HEK293 (cell line): ENCODE results near the gene NUMBL.

ENCODE experiments used
- CTCF ChIA-PET: fragments of 350-600 bp; formaldehyde crosslinking; extraction: SDS; loops from one replicate; lab custom pipeline; 2021; ENCODE audit warnings: antibody characterized with exemption; lab: Yijun Ruan, JAX
- POLR2A ChIA-PET: fragments of 300-600 bp; formaldehyde crosslinking; extraction: SDS; loops from one replicate; lab custom pipeline; 2020; ENCODE audit warnings: antibody characterized with exemption, inconsistent platforms; lab: Yijun Ruan, JAX
- H3K27ac ChIP-seq: fragments of 200-500 bp; sonication (Bioruptor generic); 2 replicates; pipeline ENCODE4 v1.5.1; 2014; ENCODE audit warnings: low read depth, low read length, control low read depth, inconsistent platforms; ENCODE audit errors: extremely low read depth
- H3K36me3 ChIP-seq, 2 experiments: fragments of 200-500 bp in 1 of 2; sonication (Bioruptor generic) in 1 of 2; 1 replicate in 1 of 2; 2 replicates in 1 of 2; pipeline ENCODE4 v1.5.1; 2014 to 2017; ENCODE audit warnings: inconsistent platforms in 2 of 2, low read length in 2 of 2; ENCODE audit not compliant: control insufficient read depth in 2 of 2, insufficient read depth in 1 of 2
- H3K4me1 ChIP-seq: fragments of 200-500 bp; sonication (Bioruptor generic); 2 replicates; pipeline ENCODE4 v1.5.1; 2014; ENCODE audit warnings: mild to moderate bottlenecking, low read length, inconsistent platforms; ENCODE audit not compliant: control insufficient read depth, insufficient read depth
- H3K4me3 ChIP-seq: 2 replicates; pipeline ENCODE4 v1.5.1; 2011; ENCODE audit warnings: low read depth, mild to moderate bottlenecking, control low read depth, low read length, moderate library complexity
- H3K9me3 ChIP-seq: fragments of 200-500 bp; sonication (Bioruptor generic); 2 replicates; pipeline ENCODE4 v1.5.1; 2014; ENCODE audit warnings: low read depth, low read length, inconsistent platforms; ENCODE audit not compliant: control insufficient read depth, insufficient read depth
- BCL6B ChIP-seq: fragments of 450-650 bp; formaldehyde crosslinking; IDR thresholded peaks from 2 replicates; pipeline ENCODE4 v1.5.1; 2017; ENCODE audit warnings: missing biosample characterization, missing genetic modification characterization
- EGR2 ChIP-seq: fragments of 450-650 bp; formaldehyde crosslinking; IDR thresholded peaks from 2 replicates; pipeline ENCODE4 v1.5.1; 2016; ENCODE audit warnings: low read depth, missing biosample characterization, missing genetic modification characterization
- HIC1 ChIP-seq: fragments of 450-650 bp; formaldehyde crosslinking; IDR thresholded peaks from 2 replicates; pipeline ENCODE4 v1.5.1; 2016; ENCODE audit warnings: missing biosample characterization, missing genetic modification characterization
- ZBTB7A ChIP-seq: fragments of 450-650 bp; formaldehyde crosslinking; IDR thresholded peaks from 2 replicates; pipeline ENCODE4 v1.5.1; 2016; ENCODE audit warnings: low read depth, missing biosample characterization, missing genetic modification characterization
- ZBTB8A ChIP-seq: fragments of 450-650 bp; formaldehyde crosslinking; IDR thresholded peaks from 2 replicates; pipeline ENCODE4 v1.5.1; 2016; ENCODE audit warnings: missing biosample characterization, missing genetic modification characterization
- ZFHX2 ChIP-seq: fragments of 450-650 bp; formaldehyde crosslinking; conservative IDR thresholded peaks from 2 replicates; pipeline ENCODE4 v1.5.1; 2016; ENCODE audit warnings: missing biosample characterization, missing genetic modification characterization
- ZIC2 ChIP-seq: fragments of 450-650 bp; formaldehyde crosslinking; IDR thresholded peaks from 2 replicates; pipeline ENCODE4 v1.5.1; 2016; ENCODE audit warnings: missing biosample characterization, missing genetic modification characterization
- ZNF121 ChIP-seq: fragments of 450-650 bp; formaldehyde crosslinking; IDR thresholded peaks from 2 replicates; pipeline ENCODE4 v1.5.1; 2016; ENCODE audit warnings: missing biosample characterization, missing genetic modification characterization
- ZNF146 ChIP-seq: fragments of 450-650 bp; formaldehyde crosslinking; IDR thresholded peaks from 2 replicates; pipeline ENCODE4 v1.5.1; 2016; ENCODE audit warnings: missing biosample characterization, missing genetic modification characterization
- ZNF248 ChIP-seq: fragments of 450-650 bp; formaldehyde crosslinking; IDR thresholded peaks from 2 replicates; pipeline ENCODE4 v1.5.1; 2017; ENCODE audit warnings: missing biosample characterization, missing genetic modification characterization
- ZSCAN30 ChIP-seq: fragments of 450-650 bp; IDR thresholded peaks from 2 replicates; pipeline ENCODE4 v1.5.1; 2018; ENCODE audit warnings: missing biosample characterization, mild to moderate bottlenecking, missing genetic modification characterization, moderate library complexity

Gene NUMBL

GRCh38 chr19:40622773-40623075, 67.7 kb downstream of the NUMBL start:
- TF ChIP-seq ZSCAN30 (tag by site-specific recombination) (no peak), ZBTB7A (tag by site-specific recombination) (0 out of 2 replicates have a peak, but pooled peaks have one; percentile 15), HIC1 (tag by site-specific recombination) (peak; percentile 93), ZIC2 (tag by site-specific recombination) (no peak), EGR2 (tag by site-specific recombination) (no peak), ZNF248 (tag by site-specific recombination) (no peak), ZBTB8A (tag by site-specific recombination) (0 out of 2 replicates have a peak, but pooled peaks have one; percentile 9)
- no peaks in the 10 kb centered on the region for H3K9me3 ChIP-seq
- no peak overlapping the region for H3K27ac ChIP-seq
- peaks cover 18 to 24% of the 10 kb centered on the region in 2 experiments; a peak in 2 of 3 replicates for H3K36me3 ChIP-seq
- H3K4me1 ChIP-seq = peaks cover 16% of the 10 kb centered on the region
- CTCF ChIA-PET = interaction anchor here (0.5 to 11.0 kb wide), 10 partner anchors 12 to 317 kb away, joined by 3 to 236 read pairs (median 6); partner anchors contain the start of gene LTBP4
- POLR2A ChIA-PET = interaction anchor here (1.0 to 5.2 kb wide), 6 partner anchors 10 to 128 kb away, joined by 3 to 61 read pairs (median 8); partner anchors contain the start of genes ACTMAP and SNRPA
- no peak overlapping the region for H3K4me3 ChIP-seq

GRCh38 chr19:40621966-40622772, 68.3 kb downstream of the NUMBL start:
- POLR2A ChIA-PET = interaction anchor here (0.6 to 5.2 kb wide), 3 partner anchors 13 to 1182 kb away, joined by 7 to 61 read pairs (median 60); no protein-coding TSS in a partner anchor
- Histone ChIP-seq H3K9me3 (no peaks in the 10 kb centered on the region), H3K27ac (no peak overlapping the region)
- peak; percentile 87 for TF ChIP-seq EGR2 (tag by site-specific recombination)
- TF ChIP-seq ZFHX2 (tag by site-specific recombination) = peak; percentile 71
- no peak for TF ChIP-seq ZNF121 (tag by site-specific recombination)
- 0 out of 2 replicates have a peak, but pooled peaks have one; percentile 48 for TF ChIP-seq ZBTB8A (tag by site-specific recombination)
- peak; percentile 99 for TF ChIP-seq HIC1 (tag by site-specific recombination)
- TF ChIP-seq, all 188 proteins: peak for 4
- H3K4me1 ChIP-seq = peaks cover 16% of the 10 kb centered on the region
- H3K4me3 ChIP-seq = no peak overlapping the region
- CTCF ChIA-PET = interaction anchor here (0.6 to 11.0 kb wide), 7 partner anchors 12 to 98 kb away, joined by 3 to 236 read pairs (median 6); partner anchors contain the start of gene LTBP4
- peaks cover 18 to 24% of the 10 kb centered on the region in 2 experiments; a peak in 2 of 3 replicates for H3K36me3 ChIP-seq

- Histone ChIP-seq H3K36me3 (peaks cover 18 to 24% of the 10 kb centered on the region in 2 experiments; a peak in 2 of 3 replicates), H3K9me3 (no peaks in the 10 kb centered on the region), H3K4me3 (no peak overlapping the region), H3K4me1 (peaks cover 16% of the 10 kb centered on the region), H3K27ac (no peak overlapping the region)
- CTCF ChIA-PET = interaction anchor here (0.6 to 11.0 kb wide), 7 partner anchors 13 to 92 kb away, joined by 3 to 236 read pairs (median 6); partner anchors contain the start of gene LTBP4
- POLR2A ChIA-PET = interaction anchor here (0.6 to 5.2 kb wide), 6 partner anchors 12 to 1181 kb away, joined by 3 to 61 read pairs (median 7); partner anchors contain the start of gene B9D2
- TF ChIP-seq ZNF146 (tag by site-specific recombination) (peak; percentile 100), BCL6B (tag by site-specific recombination) (no peak)
These were observed 69.2 kb downstream of the NUMBL start for GRCh38 chr19:40621283-40621682.
